ENCODE data around the gene PRKCB.
"Not testable (repeated sequence)": the region's sequence is repeated elsewhere in the genome, so short reads cannot be mapped to it uniquely, and the experiment has no call there.

The PRKCB gene

GRCh38 chr16:23900480-23901177, 64.8 kb downstream of the PRKCB start:
- in situ Hi-C loops (cut with MboI; ENCODE audit: low sequenced_read_pairs) = no loop called here

- in situ Hi-C loops (cut with MboI; ENCODE audit: low sequenced_read_pairs) = no loop called here
Measured at GRCh38 chr16:23901178-23902033, 65.6 kb downstream of the PRKCB start.

- in situ Hi-C loops (cut with MboI; ENCODE audit: low sequenced_read_pairs) = no loop called here
Measured at GRCh38 chr16:23902034-23902747, 66.4 kb downstream of the PRKCB start.

- in situ Hi-C loops (cut with MboI; ENCODE audit: low sequenced_read_pairs) = no loop called here
Measured at GRCh38 chr16:23902748-23903414, 67.1 kb downstream of the PRKCB start.

- in situ Hi-C loops (cut with MboI; ENCODE audit: low sequenced_read_pairs) = no loop called here
Measured at GRCh38 chr16:23905027-23905426, 69.2 kb downstream of the PRKCB start.

GRCh38 chr16:23907457-23907902, 71.7 kb downstream of the PRKCB start:
- in situ Hi-C loops (cut with MboI; ENCODE audit: low sequenced_read_pairs) = no loop called here

GRCh38 chr16:23907903-23908302, 72.1 kb downstream of the PRKCB start:
- in situ Hi-C loops (cut with MboI; ENCODE audit: low sequenced_read_pairs) = no loop called here

GRCh38 chr16:23908790-23909189, 73.0 kb downstream of the PRKCB start:
- in situ Hi-C loops (cut with MboI; ENCODE audit: low sequenced_read_pairs) = no loop called here

GRCh38 chr16:23909792-23910418, 74.1 kb downstream of the PRKCB start:
- in situ Hi-C loops (cut with MboI; ENCODE audit: low sequenced_read_pairs) = no loop called here

GRCh38 chr16:23914946-23915530, 79.3 kb downstream of the PRKCB start:
- in situ Hi-C loops (cut with MboI; ENCODE audit: low sequenced_read_pairs) = no loop called here

GRCh38 chr16:23916552-23916951, 80.8 kb downstream of the PRKCB start:
- in situ Hi-C loops (cut with MboI; ENCODE audit: low sequenced_read_pairs) = not testable (repeated sequence)

- in situ Hi-C loops (cut with MboI; ENCODE audit: low sequenced_read_pairs) = no loop called here
Measured at GRCh38 chr16:23917621-23918020, 81.8 kb downstream of the PRKCB start.

- in situ Hi-C loops (cut with MboI; ENCODE audit: low sequenced_read_pairs) = no loop called here
Measured at GRCh38 chr16:23920446-23920845, 84.7 kb downstream of the PRKCB start.

- in situ Hi-C loops (cut with MboI; ENCODE audit: low sequenced_read_pairs) = no loop called here
Measured at GRCh38 chr16:23920899-23921298, 85.1 kb downstream of the PRKCB start.

- in situ Hi-C loops (cut with MboI; ENCODE audit: low sequenced_read_pairs) = no loop called here
Measured at GRCh38 chr16:23922406-23922805, 86.6 kb downstream of the PRKCB start.

- in situ Hi-C loops (cut with MboI; ENCODE audit: low sequenced_read_pairs) = no loop called here
Measured at GRCh38 chr16:23924128-23924527, 88.3 kb downstream of the PRKCB start.

GRCh38 chr16:23927796-23928195, 92.0 kb downstream of the PRKCB start:
- in situ Hi-C loops (cut with MboI; ENCODE audit: low sequenced_read_pairs) = no loop called here

GRCh38 chr16:23929237-23929636, 93.5 kb downstream of the PRKCB start:
- in situ Hi-C loops (cut with MboI; ENCODE audit: low sequenced_read_pairs) = no loop called here

GRCh38 chr16:23929856-23930255, 94.1 kb downstream of the PRKCB start:
- in situ Hi-C loops (cut with MboI; ENCODE audit: low sequenced_read_pairs) = no loop called here

GRCh38 chr16:23930791-23931190, 95.0 kb downstream of the PRKCB start:
- in situ Hi-C loops (cut with MboI; ENCODE audit: low sequenced_read_pairs) = no loop called here

Measured in HL-60/S4 (cell line).